HG02759 (cell line): Measurements from ENCODE around the gene TNS4.
"Not testable (repeated sequence)": the region's sequence is repeated elsewhere in the genome, so short reads cannot be mapped to it uniquely, and the experiment has no call there.

Source experiments
- ATAC-seq: cut with Tn5 transposase; IDR thresholded peaks from one replicate; pipeline ENCODE4 v1.9.1; 2021; ENCODE audit warnings: mild to moderate bottlenecking, moderate library complexity; ENCODE audit not compliant: unreplicated experiment

TNS4 gene, protein sequence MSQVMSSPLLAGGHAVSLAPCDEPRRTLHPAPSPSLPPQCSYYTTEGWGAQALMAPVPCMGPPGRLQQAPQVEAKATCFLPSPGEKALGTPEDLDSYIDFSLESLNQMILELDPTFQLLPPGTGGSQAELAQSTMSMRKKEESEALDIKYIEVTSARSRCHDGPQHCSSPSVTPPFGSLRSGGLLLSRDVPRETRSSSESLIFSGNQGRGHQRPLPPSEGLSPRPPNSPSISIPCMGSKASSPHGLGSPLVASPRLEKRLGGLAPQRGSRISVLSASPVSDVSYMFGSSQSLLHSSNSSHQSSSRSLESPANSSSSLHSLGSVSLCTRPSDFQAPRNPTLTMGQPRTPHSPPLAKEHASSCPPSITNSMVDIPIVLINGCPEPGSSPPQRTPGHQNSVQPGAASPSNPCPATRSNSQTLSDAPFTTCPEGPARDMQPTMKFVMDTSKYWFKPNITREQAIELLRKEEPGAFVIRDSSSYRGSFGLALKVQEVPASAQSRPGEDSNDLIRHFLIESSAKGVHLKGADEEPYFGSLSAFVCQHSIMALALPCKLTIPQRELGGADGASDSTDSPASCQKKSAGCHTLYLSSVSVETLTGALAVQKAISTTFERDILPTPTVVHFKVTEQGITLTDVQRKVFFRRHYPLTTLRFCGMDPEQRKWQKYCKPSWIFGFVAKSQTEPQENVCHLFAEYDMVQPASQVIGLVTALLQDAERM

DNA sequence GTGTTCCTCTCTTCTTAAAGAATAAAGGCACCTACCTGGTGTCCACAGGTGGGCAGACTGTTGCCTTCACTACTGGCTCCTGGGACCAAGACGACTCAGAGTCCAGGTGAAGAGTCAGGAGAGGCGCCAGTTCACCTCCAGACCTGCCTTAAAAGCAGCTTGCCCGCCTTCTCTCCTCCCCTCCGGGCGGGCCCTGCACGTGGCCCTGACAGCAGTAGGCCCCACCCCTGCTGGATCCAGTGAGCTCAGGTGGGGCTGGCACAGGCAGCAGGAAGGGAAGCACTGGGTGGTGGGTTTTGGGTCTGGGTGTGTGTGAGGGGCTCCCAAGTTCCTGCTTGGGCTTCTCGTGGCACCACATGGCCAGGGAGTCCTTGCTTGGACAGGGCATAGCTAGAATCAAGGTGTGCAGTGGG is at the start of gene TNS4:
TSS of gene TNS4 (minus strand) at position 125 of the 413 bp plus-strand sequence. CDS start 5,198 bp downstream, outside the sequence.
- no peak for ATAC-seq

DNA sequence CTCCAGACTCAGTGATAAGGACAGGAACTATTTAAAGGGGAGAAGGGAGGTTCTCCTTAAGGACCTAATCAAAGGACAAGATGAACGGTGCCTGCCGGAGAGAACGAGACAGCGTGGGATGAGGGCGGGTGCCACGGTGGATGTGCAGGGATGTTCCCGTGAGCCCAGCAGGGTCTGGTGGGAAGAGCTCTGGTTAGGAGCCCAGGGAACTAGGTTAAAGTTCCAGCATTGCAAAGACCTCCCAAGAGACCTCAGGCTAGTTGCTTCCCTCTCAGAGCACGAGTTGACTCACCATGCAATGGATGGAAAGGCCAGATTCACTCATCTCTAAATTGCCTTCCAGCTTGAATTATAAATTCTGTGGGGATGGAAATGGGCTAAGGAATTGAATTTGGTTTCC is 49.2 kb upstream of the TNS4 start:
- ATAC-seq = no peak

DNA sequence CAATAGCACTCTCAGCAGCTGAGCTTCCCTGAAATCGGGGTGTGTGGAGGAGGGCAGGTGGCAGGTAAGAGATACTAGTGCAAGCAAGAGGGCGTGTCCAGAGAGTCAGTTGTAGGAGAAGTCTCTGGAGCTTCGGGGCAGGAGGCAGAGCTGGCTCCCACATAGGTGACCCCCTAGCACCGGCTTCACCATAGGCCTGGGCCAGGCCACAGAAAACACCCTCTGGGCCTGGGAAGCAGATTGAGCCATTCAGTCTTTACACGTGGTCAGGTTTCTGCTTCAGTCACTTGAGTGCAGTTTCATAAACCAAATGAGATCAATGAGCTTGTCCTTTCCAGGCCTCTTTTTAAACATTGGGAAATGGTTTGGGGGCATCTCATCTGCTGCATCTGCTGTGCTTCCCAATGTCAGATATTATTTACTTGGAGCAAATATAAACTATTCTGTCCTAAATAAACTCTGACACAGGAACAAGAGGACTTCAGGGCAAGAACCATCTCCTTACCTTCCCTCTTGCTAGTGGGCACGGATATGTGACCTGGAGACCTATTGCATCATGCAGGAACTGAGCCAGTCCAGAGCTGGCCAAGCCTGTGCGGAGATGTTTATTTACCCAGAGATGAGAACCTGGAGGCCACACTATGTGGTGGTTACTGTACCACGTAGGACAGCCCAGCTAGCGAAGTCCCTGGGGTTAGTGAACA is 47.7 kb upstream of the TNS4 start:
- no peak for ATAC-seq

DNA sequence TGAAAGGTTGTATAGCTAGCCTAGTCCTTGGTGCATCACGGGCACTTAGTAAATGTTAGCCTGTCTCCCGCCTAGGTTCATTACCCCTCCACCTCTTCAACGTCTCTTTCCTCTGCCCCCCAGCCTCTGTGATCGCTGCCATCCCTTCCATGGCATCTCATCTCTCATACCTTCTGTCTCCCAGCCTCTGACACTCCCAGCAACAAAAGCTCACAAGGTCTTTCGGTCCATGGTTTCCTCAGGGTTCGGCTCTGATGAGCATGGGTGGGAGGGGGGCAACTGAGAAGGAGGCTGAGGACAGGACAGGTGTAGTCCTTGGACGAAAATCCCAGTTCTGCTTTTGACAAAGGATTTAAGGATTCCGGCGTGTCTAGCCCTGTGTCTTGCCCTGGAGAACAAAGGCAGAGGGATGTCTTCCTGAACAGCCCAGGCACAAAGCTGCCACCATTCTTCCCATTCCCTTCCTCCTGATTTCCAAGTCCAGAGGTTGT is 47.1 kb upstream of the TNS4 start:
- no peak for ATAC-seq

DNA sequence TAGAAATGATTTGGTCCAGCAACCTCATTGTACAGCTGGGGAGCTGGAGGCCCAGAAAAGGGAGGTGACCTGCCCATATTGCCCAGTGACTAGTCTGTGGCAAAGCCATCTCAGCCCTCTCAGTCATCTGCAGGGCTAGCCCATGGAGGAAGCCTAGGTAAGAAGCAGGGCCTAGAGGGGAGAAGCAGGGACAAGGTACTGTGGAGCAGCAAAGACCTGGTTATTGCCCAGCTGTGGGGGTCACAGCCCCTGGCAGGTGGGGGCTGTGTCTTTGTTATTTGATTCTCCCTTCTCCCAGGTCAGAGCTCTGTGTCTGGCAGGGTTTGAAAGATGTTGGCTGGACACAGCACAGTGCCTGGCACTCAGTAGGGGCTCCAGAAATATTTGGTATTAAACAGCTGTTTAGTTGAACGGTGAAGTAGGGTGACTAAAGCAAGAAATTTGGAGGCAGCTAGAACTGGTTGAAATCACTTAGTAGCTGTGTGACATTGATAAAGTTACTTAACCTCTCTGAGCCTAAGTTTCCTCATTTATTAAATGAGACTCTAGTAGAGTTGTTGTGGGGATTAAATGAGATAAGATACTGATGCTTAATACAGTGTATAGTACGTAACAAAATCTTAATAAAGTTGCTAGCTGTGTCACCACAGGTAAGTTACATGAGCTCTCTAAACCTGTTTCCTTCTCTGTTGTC is 46.5 kb upstream of the TNS4 start:
- no peak for ATAC-seq

DNA sequence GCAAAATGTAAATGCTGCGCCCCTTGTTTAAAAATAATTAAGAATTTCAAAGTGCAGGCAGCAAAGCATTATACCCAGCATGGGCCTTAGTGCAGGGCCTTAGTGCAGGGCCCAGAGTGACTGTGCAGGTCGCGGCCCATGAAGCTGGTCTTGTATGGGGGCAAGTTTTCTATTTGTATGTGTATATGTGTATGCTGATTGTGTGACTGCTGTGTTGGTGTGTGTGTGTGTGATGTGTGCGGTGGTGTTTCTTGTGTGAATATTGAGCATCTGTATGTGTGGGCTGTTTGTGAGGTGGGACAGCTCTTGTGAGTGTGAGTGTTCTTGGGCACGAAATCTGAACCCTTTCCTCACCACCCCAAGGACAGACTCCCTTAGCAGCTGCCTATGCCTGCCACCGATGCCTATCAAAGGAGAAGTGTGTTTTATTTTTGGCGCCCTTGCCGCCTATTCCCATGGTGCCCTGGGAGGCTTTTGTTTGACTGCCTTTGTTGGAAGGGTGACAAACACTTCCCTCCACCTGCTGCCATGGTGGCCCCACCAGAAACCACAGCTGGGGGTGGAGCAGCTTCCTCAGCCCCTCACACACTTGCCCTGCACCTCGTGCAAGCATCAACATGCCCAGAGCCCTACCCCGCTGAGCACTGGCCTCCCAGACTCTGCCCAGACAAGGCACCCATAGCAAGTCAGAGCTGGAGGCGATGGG is 45.8 kb upstream of the TNS4 start:
- ATAC-seq = no peak

DNA sequence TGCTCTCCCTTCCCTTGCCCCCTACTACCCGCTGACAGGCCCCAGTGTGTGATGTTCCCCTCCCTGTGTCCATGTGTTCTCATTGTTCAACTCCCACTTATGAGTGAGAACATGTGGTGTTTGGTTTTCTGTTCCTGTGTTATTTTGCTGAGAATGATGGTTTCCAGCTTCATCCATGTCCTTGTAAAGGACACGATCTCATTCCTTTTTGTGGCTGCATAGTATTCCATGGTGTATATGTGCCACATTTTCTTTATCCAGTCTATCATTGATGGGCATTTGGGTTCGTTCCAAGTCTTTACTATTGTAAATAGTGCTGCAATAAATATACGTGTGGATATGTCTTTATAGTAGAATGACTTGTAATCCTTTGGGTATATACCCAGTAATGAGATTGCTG is 45.1 kb upstream of the TNS4 start:
- ATAC-seq = not testable (repeated sequence)

DNA sequence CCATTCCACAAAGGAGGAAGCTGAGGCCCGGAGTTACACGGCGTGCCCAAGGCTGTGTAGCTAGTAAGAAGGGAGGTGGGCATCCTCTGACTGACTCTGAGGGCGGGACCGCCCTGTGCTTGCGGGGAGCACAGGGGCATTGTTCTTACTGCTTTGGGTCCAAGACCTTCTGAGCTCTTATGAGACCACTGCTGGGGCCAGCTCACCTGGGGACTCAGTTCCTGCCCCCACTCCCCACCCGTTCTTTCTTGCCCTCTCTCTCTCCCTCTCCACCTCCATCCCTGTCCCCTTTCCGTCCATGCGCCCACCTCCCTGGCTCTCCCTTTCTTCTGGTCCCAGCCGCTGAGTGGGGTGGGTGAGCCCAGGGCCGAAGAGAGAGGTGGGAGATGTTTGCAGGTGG is 44.2 kb upstream of the TNS4 start:
- no peak for ATAC-seq

DNA sequence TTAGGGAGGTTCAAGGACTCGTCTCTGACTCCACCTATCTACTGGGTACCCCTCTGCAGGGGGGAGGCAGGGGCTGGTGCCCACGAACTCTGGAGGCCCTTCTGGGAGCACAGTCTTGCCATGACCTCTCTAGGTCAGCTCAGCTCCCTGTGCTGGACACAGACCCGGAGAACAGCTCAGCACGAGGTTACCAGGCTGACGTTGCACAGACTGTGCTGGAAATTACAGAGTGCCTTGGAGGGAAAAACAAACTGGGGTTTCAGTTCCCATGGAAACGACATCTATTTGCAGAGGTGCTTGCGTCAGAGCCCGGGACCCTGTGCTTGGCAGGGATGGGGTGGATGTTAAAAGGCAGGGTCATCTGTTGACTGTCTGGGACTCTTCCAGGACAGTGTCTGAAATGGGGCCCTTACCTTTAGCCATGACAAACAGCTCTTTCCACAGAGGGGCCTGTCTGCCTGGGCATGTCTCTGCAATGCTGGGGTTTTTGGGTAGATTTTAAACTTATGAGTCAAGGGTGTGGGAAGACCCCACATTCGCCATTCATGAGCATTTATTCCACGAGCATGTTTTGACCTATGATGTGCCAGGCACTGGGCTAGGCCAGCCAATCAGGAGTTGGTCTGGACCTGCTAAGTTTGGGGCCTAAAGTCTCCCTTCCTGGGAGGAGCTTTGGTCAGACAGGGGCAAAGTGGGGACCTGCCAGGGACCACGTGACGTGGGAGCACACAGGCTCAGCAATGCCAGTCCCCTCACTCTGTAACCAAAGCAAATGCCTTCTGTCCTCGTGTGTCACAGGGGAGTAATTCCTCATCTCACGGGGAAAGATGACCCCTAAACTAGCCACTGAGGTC is 41.4 kb upstream of the TNS4 start:
- no peak for ATAC-seq

DNA sequence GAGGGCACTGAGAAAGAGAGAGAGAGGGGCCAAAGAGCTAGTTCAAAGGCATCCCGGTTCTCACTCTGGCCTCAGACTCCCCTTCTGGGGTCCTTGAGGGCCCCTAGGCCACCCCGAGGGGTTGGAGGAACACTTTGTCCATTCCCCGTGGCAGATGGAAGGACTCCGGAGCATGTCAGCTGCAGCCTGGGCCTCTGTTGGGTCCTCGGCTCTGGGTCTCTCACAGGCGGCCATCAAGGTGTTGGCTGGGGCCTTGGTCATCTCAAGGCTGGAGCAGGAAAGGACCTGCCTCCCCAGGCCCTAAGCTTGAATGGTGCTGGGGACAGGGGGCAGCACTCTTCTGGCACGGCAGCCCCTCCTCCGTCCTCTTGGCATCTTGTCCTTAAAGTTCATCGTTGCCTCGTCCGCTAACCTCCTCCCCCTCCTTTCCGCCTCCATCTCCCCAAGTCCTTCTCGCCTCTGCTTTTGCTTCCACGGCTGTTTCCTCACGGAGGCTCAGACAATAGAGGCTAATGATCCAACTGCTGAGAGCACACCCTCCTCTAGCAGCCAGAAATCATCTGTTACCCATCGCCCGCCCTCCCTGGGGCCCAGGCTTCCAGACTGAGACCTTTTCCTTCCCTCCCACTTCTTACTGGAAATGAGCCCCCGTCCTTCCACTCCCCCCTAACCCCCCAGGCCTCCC is 40.6 kb upstream of the TNS4 start:
- no peak for ATAC-seq

DNA sequence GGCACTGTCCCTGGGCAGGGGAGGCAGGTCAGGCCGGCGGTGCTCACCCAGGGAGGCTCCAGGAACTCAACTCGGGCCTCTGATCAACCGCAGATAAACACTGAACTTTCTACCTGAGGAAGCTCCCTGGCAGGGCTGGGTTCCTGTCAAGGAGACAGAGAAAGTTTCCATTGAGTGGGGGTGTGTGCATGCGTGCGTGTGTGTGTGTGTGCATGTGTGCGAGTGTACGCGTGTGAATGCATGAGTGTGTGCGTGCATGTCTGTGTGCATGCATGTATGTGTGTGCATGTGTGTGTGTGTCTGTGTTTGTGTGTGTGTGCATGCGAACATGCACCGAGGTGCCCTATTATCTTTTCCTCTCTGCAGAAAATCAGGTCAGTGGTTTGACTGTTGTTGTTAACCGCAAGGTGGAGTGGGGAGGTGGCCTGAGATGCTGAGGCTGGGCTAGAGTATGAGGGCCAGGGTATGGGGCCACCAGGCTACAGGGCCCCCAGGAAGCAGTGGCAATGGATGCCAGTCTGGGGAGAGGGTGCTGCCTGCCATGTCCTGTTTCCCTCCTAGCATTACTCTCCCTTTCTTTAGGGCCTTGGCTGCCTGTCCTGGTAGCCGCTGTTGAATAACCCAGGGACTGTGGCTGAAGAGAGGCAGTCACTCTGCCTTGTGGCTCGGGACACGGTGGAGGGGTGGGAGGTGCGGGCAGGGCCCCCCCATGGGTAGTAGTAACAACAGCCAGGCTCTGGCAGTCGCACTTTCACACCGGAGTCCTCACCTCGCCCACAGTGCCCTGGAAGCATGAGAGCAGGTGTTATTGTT is 39.8 kb upstream of the TNS4 start:
- no peak for ATAC-seq

DNA sequence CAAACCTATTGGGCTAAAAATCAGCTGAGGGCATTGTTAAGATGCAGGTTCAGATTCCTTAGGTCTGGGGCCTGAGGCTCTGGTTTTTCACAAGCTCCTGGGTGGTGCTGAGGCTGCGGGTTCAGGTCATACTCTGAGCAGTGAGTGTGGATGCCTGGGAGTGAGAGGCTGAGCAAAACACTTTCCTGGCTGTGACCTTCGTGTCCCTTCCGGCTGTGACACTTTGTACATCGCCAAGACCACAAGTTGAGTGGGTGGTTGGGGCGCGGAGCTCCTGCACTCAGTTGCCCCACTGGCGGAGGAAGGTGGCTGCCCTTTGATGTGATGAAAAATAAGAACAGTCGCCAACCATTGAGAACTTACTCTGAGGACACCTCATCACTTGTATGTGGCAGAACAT is 39.0 kb upstream of the TNS4 start:
- no peak for ATAC-seq

DNA sequence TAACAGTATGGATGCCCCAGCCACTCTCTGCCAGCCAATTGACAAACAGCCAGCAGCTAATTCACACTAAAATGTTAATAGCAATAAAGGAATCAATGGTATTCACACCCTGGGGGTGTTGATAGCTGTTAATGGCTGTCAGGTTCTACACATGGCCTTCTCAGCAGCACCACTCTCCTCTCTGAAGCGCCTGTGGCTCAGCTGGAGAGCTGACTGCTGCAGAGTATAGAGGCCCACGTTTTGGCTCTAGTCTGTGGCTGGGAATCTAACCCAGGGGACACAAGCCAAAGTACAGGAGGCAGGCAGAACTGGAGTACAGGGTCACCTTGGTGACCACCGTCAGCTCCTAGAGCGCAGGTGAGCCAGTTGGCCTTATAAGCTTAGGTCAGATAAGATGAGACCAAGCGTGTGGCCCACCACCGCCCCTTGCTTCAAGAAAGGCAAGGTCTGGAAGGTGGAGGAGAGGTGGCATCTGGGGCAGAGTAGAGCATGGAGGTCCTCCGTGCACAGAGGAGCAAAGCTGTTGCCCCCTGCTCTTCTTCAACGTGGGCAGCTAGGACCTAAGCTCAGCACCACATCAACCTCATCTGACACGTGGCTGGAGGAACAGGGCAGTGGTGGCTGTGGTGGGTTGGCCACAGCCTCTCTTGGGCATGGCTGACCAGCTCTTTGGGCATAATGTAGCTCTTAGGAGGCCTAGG is 38.4 kb upstream of the TNS4 start:
- ATAC-seq = no peak

DNA sequence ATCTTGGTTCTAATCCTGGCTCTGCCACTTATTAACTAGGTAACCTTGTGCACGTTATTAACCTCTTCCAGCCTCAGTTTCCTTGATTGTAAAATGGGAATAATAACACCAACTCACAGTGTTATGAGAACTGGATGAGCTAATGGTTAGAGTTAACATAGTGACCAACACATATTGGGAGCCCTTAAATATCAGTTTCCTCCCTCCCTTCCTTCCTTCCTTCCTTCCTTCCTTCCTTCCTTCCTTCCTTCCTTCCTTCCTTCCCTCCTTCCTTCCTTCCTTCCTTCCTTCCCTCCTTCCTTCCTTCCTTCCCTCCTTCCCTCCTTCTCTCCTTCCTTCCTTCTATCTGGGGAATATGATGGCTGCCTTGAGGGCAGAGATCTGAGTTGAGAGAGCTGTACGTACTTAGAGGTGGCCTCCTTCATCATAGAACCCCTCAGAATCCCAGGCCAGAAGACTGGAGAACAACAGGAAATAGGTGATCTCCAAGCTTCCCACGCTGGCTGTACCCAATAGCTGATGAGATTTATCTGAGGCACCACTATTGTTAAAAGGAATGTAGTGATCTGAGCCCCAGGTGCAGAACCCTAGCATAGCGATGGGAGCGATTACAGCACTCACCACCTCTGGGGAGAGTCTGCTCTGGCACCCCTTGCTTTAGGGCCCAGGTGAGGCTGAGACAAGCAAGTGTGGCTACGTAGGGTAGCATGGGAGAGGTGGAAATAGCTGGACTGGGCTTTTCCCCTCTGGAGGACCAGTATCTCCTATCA is 37.7 kb upstream of the TNS4 start:
- ATAC-seq = no peak

DNA sequence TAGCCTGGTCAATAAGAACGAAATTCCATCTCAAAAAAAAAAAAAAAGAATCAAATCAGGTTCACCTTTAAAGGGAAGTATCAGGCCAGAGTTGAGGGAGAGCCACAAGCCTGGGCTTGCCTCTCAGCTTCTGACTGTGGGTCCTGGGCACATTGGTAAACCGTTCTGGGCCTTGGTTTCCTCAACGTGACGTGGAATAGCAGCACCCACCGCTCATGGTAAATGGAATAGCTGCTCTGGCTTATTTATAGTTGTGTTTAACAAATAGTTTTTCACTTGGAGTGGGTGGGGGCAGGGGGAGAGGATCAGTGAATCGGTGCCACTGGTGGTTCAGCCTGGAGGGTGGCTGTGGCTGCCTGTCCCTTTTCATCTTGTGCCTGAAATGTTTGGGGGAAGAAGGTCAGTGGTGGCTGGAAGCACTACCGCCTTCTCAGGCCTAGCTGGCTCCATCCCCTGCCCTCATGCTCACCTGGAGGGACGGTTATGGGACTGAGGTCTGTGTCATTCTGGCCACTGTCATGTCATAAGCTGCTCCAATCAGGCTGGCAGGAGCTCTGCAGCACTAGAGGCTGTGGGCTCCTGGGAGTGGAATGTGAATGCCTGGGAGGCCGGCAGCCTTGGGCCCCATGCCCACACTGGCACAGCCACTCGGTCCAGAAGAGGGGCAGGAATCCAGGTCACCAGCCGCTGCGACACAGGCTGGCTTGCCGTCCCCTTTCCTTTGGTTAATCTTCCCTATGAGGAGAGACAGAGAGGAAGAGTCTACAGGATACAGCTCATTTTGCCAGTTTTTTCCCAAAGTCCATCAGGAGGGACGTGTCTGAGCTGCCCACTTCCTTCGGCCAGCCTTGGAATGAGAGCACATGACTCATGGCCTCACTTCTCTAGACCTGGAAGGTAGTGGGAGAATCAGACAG is 36.9 kb upstream of the TNS4 start:
- no peak for ATAC-seq
